Left ventricle myocardium superior (tissue), 1 donor: ENCODE results near the gene NGB. TPM values are rescaled to one million over a fixed set of nuclear protein-coding genes. Genes with fewer than 3 reads are reported as not detected.
A peak's percentile ranks its signal among the peaks of the same experiment; 100 is the strongest.

Source experiments
- ATAC-seq: fragments of 200-7000 bp; cut with Tn5 transposase; one replicate; pipeline ENCODE4 v1.9.1; 2020; ENCODE audit warnings: mild to moderate bottlenecking, moderate library complexity
- DNase-seq: peaks from one replicate; pipeline ENCODE4 v3.0.0-alpha.2; 2020
- intact Hi-C: fragments of 100-400 bp; cut with micrococcal nuclease; formaldehyde crosslinking; loops from one replicate; pipeline ENCODE4 v1.11.0; 2022
- total RNA-seq: library from RNA; stranded (reverse); fragmentation: NEBNext Ultra II Directional; extraction: Animal tissue kit (Norgen Biotek cat#: 25700); gene quantifications from one replicate; pipeline ENCODE4 v1.2.1, GENCODE V29; 2021
- donor health status: DM: no; HTN: yes; CAD: no; lungs with severe emphysema.

The NGB gene
- total RNA-seq, 1 donor from 2014 or later: not detected

- DNase-seq (no peak), ATAC-seq (no peak)
- intact Hi-C loops: no loop called here
These were observed 28.3 kb downstream of the NGB start for GRCh38 chr14:77242752-77243151.

GRCh38 chr14:77241955-77242354, 29.1 kb downstream of the NGB start:
- intact Hi-C loops: no loop called here
- DNase-seq (no peak), ATAC-seq (peak; percentile 53)

- intact Hi-C loops: no loop called here
- DNase-seq (no peak), ATAC-seq (no peak)
These were observed 30.6 kb downstream of the NGB start for GRCh38 chr14:77240336-77240915.

DNA sequence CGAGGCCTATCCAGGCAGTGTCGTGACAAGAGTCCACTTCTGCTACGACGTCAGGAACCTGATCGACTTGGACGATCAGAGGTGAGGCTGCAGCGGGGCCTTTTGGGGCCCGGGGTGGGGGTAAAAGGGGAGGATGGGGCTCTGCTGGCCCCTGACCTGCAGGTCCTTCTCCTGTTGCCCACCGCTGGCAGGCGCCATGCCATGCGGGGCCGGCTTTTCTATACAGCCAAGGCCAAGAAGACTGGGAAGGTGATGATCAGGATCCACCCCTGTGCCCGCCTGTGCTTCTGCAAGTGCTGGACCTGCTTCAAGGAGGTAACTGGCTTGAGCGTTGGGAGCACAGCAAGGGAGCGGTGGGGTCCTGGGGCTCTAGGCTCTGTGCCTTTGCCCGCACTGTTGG, 31.6 kb downstream of the NGB start:
- DNase-seq (no peak), ATAC-seq (no peak)
- intact Hi-C loops: no loop called here

DNA sequence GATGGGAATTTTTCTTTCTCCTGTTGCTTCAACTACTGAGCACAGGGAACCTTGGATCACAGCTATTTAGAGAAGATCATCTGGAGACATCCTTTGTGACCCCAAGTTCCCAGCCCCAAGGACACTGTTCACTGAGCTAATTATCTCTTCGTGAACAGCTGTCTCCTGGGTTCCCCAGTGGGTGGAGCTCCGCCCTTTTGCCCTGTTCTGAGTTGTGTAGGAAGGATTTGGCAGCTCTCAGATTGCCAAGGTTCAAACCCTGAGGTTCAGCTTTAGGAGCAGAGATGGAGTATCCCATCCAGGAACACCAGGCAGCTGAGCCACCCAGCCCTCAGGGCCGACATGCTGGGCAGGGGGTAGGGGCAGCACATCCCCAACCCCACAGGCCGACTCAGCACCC, 32.0 kb downstream of the NGB start:
- no peak for DNase-seq
- intact Hi-C loops: no loop called here
- no peak for ATAC-seq

- no peak for ATAC-seq
These were observed 32.6 kb downstream of the NGB start for GRCh38 chr14:77238356-77238755.

GRCh38 chr14:77236814-77237213, 34.2 kb downstream of the NGB start:
- DNase-seq (no peak), ATAC-seq (no peak)
- intact Hi-C loops: no loop called here

More at GRCh38 chr14:77238356-77238755, 32.6 kb downstream of the NGB start:
- DNase-seq: no peak
- intact Hi-C loops: no loop called here

GRCh38 chr14:77231721-77232120, 39.3 kb downstream of the NGB start:
- no peak for ATAC-seq
- no peak for DNase-seq
- intact Hi-C loops: no loop called here

- intact Hi-C loops: no loop called here
- DNase-seq: no peak
- no peak for ATAC-seq
These were observed 40.1 kb downstream of the NGB start for GRCh38 chr14:77230914-77231313.

GRCh38 chr14:77228056-77228455, 43.0 kb downstream of the NGB start:
- no peak for DNase-seq
- intact Hi-C loops: no loop called here
- no peak for ATAC-seq

- ATAC-seq: no peak
- DNase-seq: no peak
- intact Hi-C loops: no loop called here
These were observed 45.0 kb downstream of the NGB start for GRCh38 chr14:77225892-77226557.

GRCh38 chr14:77225254-77225653, 45.8 kb downstream of the NGB start:
- ATAC-seq: no peak
- no peak for DNase-seq
- intact Hi-C loops: no loop called here

- ATAC-seq (no peak), DNase-seq (no peak)
- intact Hi-C loops: no loop called here
These were observed 46.8 kb downstream of the NGB start for GRCh38 chr14:77224212-77224611.

DNA sequence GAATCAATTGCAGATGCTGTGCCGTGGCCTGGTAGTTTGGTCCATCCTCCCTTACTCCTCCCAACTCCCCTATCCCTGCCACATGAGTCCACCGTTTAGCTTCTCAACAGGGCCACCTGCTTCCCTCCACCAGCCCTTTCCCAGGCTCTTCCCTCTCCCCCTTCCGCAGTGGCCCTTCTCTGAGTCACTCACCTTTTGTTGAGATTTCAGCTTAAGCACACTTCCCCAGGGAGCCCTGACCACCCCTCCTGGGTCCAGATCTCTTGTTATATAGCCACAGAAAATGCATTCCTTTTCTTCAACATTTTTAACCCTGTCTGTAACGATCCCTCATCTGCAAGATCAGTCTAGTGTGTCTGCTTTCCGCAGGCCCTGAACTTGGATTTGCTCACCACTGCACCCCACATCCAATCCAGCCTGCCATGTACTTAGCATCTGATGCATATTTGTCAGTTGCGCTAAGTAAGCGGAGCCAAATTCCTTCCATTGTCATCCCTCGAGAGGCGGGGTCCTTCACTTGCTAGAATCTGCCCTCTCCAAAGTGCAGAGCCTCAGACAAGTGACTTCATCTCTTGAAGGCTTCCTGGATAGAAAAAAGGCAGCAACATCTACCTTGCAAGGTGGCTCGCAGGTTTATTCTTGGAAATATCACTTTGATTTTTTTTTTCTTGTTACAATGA, 48.3 kb downstream of the NGB start:
- ATAC-seq (no peak), DNase-seq (no peak)
- intact Hi-C loops: no loop called here

DNA sequence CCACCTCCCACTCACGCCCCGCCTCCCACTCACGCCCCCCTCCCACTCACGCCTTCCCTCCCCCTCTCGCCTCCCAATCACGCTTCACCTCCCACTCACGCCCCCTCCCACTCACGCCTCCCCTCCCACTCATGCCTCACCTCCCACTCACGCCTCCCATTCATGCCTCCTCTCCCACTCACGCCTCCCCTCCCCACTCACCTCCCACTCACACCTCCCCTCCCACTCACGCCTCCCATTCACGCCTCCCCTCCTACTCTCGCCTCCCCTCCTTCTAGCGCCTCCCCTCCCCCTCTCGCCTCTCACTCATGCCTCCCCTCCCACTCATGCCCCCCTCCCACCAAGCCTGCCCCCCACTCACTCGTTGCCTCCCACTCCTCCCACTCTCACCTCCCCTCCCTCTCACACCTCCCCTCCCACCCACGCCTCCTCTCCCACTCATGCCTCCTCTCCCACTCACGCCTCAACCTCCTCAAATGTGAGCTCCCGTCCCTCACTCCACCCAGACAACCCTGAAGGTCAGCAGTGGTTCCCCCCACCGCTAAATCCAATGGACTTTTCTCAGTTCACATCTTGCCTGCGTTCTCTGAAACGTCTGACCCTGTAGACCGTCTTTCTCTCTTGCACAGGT, 49.6 kb downstream of the NGB start:
- DNase-seq (no peak), ATAC-seq (no peak)
- intact Hi-C loops: no loop called here

DNA sequence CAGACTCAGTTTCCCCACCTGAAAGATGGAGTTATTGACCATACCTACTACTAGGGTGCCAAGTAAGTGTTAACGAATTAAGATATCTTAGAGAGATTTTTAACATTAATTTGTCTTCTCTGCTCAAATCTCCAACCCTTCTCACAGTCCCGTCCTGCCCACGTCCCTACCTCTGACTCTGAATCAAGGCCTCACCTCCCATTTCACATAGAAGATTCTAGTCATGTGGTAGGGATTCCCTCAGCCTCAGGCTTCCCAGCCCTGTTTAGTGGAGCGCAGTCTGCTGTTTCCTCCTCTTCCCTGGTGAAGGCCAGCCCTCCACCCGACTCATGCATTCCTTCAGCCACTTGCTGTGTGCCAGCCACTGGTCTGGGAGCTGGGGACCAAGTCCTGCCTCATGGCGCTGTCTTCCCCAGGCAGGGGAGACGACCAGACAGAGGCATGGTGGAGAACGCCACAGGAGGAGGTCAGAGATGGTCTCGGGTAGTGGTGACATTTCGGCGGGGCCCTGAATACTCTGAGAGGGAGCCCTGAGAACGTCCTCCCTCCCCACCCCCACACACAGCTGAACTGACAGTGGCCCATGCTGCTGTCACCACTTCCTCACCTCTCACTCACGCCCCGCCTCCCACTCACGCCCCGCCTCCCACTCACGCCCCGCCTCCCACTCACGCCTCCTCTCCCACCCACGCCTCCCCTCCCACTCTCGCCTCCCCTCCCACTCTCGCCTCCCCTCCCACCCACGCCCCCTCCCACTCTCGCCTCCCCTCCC, 50.6 kb downstream of the NGB start:
- ATAC-seq (peak; percentile 35), DNase-seq (no peak)
- intact Hi-C loops: no loop called here

GRCh38 chr14:77219591-77219990, 51.4 kb downstream of the NGB start:
- ATAC-seq: peak; percentile 89
- intact Hi-C loops: no loop called here
- peak; percentile 60 for DNase-seq

DNA sequence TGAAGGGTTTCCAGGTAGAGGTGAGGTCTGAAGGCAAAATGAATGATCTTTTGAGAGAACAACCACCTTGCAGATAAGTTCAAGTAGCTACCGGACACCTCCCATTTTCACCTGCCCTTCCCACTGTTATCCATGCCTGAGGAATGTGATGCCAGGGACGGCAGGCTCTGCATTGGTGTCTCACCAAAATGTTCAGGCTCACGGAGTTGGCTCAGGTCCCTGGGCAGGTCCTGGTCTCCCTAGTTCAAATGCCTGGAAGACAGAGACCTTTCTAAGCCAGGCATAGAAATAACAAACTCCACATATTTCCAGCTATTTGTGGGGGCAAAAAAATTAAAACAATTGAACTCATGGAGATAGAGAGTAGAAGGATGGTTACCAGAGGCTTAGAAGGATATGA, 53.5 kb downstream of the NGB start:
- no peak for DNase-seq
- intact Hi-C loops: no loop called here

More for the DNA sequence above, 53.5 kb downstream of the NGB start:
- no peak for ATAC-seq
